ENCODE measurements around the gene TACR2.
"Not testable (repeated sequence)": the region's sequence is repeated elsewhere in the genome, so short reads cannot be mapped to it uniquely, and the experiment has no call there.

Gene TACR2

DNA sequence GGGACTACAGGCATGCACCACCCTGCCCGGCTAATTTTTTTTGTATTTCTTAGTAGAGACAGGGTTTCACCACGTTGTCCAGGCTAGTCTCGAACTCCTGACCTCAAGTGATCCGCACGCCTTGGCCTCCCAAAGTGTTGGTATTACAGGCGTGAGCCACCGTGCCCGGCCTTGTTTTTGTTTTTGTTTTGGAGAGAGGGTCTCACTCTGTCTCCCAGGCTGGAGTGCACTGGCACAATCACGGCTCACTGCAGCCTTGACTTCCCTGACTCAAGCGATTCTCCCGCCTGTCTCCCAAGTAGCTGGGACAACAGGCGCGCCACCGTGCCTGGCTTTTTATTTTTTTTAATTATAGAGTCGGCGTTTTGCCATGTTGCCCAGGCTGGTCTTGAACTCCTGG, 33.7 kb upstream of the TACR2 start:
- not testable (repeated sequence) for FAIRE-seq

DNA sequence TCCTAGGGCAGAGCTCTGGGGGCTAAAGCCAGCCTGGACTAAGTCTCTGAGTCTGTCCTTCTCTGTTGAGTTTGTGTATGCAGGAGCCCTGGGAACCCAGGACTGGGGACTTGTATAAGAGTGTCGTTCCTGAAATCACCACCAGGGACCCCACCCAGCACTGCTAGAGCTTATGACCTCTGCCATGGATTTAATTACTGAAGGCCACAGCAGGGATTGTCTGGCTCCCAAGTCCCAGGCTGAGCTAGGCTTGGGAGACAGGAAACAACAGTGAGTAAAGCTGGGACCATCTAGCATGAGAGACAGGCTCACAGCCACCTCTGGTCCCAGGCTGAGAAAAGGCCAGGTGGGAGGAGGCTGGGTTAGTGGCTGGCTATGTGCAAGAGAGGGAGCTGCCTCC, 33.1 kb upstream of the TACR2 start:
- no peak for FAIRE-seq

DNA sequence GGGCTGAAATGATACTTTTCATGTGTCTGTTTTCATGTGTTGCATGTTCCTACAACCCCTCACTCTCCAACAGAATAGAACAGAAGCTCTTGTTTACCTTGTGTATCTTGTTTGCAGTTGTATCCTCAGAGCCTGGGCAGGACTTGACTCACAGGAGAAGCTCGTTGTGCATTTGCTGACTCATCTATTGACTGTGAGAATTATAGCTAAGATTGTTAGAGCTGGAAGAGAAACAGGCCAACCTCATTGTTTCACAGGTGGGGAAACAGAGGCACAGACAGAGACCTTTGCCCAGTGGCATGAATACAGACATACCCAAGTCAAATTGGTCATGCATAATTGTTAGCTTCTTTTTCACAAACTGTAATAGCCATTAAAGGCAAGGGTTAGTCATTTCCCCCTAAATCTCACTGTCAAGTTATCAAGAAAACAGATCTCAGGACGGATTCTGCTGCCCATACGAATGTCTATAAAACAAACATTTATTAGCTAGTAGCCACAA, 30.0 kb upstream of the TACR2 start:
- no peak for FAIRE-seq

DNA sequence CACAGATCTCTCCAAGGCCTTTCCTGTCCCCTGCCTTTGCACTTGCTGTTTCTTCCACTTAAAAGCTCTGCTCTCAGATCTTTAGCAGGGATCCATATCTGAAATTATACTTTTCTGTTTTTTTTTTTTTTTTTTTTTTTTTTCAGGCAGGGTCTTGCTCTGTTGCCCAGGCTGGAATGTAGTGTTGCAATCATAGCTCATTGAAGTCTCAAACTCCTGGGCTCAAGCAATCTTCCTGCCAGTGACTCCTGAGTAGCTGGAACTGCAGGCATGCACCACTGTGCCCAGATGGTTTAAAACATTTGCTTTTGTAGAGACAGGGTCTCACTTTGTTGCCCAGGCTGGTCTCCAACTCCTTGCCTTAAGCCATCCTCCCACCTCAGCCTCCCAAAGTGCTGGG, 29.5 kb upstream of the TACR2 start:
- FAIRE-seq = no peak

DNA sequence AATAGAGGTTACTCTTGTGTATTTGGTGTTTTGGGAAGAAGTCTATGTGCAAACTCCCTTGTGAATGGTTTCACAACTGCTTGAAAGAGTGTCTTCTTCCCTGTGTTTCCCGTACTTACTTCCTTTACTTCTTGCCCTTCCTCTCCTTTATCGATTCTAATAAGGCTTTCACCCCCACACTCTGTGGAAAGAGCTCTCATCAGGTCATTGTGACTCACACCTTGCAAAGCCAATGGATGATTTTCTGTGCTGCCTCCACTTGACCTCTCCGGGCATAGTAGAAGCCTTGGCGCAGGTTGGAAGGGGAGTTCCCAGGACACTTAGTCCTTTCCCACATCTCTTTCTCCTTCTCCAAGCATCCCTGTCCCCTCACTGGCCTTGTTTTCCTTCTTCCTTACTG, 28.3 kb upstream of the TACR2 start:
- no peak for FAIRE-seq

DNA sequence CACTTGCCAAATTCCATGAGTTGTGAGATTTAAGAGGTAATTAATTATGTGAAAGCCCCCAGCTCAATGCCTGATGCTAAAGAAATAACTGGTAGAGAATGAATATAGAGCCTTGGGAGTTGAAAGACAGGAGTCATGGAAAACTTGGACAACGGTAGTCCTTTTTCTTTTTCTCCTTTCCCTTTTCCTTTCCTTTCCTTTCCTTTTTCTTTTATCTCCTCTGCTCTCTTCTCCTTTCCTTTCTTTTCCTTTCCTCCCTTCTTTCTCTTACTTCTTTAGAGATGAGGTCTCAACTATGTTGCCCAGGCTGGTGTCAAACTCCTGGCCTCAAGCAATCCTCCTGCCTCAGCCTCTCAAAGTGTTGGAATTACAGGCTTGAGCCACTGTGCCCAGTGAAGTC, 26.6 kb upstream of the TACR2 start:
- FAIRE-seq = no peak

DNA sequence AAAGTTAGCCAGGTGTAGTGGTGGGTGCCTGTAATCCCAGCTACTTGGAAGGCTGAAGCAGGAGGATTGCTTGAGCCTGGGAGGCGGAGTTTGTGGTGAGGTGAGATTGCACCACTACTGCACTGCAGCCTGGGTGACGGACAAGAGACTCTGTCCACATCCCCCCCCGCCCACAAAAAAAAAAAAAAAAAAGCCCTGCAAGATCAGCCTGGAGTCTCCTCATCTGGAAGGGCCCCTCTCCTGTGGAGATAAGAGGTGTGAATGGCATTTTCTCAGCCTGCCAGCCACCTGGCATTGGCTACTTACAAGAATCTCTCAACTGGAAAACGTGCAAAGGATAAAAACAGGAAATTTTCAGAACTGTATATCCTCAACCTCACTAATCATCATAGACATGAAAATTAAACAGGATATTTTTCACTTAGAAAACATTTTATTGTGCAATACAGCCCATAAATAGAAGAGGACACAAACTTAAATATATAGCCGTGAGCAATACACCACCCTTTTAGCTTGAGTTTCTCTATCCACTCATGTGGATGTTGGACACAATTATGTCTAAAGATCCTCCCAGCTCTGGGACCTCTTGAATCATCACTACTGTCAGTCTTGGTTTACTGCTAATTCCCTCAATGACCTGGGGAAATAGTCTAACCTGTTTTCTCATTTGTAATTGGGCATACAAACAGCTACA, 23.2 kb upstream of the TACR2 start:
- no peak for FAIRE-seq

DNA sequence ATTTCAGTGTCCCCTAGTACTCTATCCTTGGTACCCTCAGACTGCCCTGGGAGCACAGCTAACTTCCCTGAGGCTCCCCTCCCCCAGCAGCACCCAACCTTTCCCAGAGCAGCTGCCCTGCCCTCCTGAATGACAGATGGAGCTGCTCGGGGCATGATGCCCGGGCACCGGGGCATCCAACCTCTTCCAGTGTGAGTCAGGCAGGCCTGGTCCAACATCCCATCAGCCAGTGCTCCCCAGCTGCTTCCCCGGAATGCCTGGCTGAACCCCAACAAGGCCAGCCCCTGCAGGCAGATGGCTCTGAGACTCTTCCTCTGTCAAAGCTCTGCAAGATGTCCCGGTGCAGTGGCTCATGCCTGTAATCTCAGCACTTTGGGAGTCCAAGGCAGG, 22.6 kb upstream of the TACR2 start:
- FAIRE-seq = no peak

DNA sequence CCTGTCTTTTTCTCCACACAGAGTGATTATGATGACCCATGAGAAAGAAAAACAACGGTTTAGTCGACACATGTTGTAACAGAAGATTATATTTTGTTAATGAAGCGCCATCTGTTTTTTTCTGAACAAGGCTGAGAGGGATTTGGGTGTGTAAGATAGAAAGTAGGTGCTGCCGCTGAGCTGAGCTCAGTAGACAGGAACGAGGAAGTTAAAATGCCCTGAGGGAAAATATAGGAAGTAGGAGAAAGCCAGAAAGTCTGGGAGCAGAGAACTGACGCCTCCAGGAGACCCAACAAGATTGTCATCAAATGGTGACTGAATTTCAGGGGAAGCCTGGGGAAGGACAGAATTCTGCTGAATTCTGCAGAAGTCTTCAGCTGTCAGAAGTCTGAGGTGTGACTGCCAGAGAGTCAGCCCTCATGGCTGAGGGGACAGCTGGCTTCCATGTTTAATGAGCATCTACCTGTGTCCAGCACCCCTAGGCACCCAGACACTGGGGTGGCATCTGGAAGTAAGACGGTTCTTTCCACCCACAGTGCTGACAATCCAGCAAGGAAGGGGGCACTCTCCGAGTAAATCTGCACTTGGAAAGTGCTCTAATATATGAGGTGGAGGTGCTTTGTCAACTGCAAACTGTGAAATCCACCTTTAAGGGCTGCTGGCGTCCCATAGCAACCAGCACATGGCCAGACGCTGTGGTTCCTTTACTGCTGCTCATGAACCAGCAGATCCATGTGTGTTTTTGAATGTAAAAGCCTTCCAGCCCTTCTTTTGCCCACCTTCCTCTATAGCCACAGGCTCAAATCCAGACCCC, 22.0 kb upstream of the TACR2 start:
- FAIRE-seq = no peak

DNA sequence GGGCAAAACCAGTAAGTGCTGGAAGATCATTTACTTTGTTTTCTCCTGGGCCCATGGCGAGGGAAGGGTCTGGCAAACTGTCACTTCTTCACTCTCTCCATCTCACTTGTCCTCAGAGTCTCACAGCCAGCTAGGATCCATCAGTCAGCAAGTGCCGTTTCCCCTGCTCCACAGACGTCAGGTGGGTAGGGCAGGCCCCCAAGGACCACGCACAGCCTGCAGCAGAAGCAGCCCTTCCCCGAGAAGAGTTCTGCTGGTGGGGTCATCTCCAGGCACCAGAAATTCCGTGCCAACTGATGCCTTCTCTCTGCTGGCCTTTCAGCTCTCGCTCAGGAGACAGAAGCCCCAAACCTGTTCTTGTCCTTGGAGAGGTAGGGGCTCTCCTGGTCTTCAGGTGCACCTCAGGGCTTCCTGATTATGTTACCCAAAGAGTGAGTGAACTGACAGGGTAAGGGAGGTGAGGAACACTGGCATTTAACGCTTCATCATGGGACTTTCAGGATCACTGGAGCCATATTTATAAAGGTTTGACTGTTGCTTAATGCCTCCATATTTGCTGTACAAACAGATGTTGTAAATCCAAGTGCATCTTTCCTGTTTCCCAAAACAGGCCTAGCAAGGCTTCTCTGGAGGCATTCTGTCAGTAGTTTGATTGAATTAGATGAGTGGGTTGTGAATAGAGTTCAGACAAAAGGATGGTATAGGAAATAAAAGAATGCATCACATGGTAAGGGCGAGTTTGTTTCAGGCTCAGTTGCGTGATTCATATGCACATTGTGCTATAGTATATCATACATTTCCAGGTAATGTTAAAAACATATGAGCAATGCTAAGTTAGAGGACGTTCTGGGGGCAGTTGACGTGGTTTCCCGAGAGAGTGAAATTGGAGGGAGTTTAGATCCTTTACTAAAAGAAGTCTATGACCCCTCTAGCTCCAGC, 20.9 kb upstream of the TACR2 start:
- FAIRE-seq = no peak

DNA sequence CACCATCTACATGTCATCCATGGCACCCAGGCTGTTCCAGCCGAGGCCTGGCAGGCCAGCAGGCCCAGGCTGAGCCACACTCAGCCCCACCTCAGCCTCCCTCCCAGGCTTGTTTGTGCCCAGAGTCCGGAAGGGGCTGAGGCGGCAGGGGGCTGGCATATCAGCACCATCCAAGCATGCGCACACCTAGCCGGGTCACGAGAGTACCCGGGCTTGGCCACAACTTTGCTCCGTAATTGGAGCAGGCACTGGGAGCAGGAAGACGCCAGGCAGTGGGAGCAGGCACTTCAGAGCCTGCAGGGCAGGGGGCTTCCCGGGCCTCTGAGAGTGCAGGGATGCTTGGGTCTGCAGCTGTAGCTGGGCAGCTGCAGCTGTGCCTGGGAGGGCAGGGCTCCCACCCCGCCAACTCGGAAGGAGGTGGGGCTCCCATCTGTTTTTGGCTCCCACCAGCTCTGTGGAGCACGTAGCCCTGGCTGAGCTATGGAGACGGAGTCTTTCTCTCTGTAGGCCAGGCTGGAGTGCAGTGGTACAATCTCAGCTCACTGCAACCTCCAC, 19.3 kb upstream of the TACR2 start:
- FAIRE-seq = no peak

DNA sequence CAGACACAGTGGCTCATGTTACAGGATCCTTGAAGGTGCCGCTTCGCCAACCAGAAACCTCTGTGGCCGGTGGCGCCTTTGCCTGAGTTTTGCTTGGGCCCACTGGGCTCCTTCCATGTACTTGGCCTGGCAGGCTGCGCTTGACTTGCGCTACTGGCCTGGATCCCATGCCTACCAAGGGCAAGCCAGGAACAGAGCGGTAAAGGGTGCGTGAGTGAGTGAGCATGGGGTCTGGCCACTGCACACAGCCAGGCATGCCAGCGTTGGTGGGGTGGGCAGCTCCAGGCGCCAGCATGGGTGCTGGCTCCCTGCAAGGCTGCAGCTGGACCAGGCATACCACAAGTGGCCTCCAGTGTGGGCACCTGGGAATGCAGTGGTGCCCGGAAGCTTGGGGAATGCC, 18.2 kb upstream of the TACR2 start:
- FAIRE-seq = no peak

DNA sequence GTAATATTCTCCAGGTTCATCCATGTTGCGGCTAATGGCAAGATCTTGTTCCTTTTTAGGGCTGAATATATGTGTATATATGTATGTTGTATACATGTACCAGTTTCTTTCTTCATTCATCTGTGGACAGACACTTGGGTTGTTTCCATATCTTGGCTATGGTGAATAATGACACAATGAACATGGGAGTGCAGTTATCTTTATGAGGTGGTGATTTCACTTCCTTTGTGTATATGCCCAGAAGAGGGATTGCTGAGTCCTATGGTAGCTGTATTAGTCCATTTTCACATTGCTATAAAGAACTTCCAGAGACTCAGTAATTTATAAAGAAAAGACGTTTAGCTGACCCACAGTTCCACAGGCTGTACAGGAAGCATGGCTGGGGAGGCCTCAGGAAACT, 17.5 kb upstream of the TACR2 start:
- FAIRE-seq = no peak

DNA sequence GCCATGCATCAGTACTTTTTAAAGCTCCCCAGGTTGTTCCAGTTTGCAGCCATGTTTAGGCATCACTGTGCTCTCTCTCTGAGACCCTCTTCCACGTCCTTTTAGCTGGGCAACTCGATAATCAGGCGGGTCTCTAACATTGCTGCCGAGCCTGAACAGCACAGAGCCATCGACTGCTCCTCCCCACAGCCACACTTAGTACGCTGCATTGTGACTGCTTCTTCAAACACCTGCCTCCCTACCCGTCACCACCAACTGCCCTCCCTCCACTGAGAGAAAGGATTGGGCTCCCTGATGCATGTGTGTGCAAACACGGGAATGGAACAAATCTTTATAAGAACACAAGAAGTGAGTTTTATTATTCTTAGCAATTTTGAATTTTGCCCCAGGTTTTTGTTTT, 11.4 kb upstream of the TACR2 start:
- no peak for FAIRE-seq

DNA sequence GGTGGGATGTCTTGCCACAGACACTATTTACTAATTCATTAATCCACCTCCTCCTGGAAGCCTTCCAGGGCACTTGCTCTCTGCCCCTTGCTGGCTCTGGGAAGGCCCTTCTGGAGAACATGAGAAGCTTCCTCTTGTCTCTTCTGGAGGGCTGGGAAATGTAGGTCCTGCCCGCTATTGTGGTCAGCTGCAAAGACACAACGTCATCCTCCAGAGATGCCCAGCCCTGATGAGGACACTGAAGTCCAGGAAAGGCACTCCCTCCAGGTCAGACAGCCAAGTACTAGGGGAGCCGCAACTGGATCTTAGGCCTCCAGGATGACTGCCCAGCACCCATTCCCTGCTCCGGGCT, 9.6 kb upstream of the TACR2 start:
- FAIRE-seq = no peak

DNA sequence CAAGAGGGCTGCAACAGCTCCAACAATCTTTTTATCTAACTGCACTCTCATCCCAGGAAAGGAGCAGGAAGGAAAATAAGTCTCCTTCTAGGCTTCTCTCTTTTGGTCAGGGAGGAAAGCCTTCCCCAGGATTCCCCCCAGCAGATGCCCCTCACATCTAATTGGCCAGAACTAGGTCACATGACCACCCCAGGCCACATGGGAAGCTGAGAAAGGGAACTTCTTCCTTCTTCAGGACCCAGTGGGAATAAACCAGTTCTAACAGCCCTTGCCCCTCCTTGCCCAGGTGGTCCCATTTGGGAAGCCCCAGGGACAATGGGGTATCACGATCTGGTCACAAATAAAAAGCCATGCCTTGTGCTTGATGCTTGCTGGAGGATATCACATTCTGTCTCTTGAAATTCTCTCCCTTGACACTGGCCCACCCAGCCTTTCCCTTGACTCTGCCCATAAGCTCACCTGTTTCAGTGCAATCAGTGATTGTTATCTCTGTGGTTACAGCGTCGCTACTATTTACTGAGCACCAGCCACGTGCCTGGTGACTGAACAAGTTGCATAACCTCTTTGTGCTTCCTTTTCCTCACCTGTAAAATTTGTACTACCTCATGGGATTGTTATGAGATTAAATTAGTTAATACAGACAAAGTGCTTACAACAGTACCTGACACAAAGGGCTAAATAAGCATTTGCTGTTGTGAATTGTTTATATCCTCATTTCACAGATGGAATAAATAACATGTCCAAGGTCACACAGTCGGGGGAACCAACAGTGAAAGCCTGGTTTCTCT, 9.0 kb upstream of the TACR2 start:
- FAIRE-seq = no peak

DNA sequence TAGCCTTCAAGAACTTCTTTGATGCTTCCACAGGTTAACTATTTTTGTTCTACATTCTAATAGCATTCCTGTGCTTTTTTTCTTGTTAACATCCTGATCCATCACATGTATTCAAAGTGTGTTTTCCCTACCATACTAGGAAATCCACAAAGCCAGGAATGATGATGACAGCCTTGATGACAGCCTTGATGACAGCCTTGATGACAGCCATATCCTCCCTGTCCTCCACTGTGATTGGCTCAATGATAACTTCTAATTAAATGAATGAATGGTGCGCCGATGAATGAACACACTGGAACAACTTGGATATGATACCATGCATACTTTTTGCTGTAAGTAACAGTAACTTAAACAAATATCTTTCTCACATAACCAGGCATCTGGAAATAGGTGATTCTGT, 8.3 kb upstream of the TACR2 start:
- no peak for FAIRE-seq

DNA sequence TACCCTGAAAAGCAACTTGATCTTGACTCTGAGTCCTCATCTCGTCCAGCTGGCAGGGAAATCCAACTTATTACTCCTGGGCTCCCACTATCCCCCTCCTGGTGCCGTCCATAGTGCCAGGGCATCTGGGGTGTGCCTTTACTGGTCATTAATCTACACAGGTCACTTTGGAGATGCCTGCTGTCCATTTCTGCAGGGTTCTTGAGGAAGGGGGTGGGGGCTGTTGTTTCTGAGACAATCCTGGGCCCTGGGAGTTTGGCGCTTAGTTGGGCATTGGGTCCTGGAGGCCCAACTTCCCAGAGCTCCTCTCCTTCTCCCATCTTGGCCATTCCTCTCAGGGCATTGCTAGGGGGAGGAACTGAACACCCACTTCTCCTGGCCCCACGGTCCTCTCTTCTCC, 6.0 kb upstream of the TACR2 start:
- no peak for FAIRE-seq

DNA sequence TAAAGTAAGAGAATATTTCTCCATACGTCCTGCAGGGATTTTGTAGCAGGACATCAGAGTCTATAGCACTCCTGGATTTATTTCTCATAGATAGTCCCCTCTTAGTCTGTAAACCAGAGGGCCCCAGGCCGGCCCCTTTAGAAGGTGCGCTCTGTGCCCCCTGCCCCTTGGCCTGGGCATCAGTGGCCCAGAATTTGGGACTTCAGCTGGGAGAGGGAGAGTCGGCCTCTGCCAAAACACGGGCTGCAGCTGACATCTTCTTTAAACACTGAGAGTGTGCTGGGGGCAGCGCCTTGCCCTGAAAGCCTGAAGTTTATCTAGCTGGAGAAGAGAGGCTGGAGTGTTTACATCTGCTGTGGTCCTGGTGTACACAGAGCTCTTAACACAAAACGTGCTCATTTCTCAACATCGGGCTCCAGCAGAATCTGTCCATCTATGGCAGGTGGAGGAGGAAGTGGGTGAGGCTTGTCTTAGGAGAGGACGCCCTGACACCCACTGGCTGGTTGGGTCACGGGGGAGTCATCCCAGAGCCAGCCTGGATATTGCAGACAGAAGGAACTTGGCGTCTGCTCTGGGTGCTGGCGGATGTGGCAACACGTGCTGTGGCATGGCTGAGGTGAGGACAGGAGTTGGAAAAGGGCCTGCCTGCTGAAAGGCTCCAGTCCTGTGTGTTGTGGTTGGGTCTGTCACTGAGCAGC, 5.0 kb upstream of the TACR2 start:
- no peak for FAIRE-seq

DNA sequence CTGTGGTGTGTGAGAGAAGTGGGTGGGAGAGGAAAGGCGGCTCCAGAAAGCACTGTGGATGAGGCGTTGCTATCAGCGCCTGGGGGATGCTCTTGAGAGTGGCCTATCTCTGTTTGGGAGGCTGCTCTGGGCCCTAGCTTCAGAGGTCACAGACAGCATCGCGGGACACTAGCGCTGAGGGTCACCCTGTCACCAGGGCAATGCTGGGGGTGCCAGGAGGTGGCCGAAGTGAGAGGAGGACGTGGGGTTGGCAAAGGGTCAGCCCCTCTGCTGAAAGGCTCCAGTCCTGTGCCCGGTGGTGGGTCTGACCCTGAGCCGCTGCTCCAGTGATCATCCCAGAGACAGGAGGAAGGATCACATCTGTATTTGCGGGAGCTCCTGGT, 3.0 kb upstream of the TACR2 start:
- no peak for FAIRE-seq

DNA sequence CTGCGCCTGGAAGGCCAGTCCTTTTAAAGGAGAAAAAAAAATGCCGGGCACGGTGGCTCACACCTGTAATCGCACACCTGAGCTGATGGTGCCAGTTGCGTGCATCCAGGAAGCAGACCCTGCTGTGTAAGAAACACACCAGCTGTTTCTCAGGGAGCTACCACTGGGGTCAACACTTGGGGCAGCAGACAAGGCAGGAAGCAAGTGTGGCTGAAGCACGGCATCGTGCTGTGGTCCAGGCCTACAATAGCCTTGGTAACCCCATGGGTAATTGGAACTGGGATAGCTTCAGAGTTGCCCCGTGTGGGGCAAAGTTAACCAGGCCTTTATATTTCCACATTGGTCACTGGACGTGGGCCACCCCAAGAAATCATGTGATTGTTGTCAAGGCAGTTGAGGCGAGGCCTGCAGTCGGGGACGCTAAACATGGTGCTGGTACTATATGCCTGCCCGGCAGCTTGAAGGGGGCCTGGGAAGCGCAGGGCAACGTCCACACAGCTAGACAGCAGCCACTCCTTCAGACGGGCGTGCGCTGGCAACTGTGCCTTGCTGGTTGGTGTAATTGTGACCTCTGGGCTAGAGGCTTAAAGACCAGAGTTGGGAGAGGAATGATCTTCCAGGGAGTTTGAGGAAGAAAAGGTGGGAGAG, 2.5 kb upstream of the TACR2 start:
- no peak for FAIRE-seq
